Stomach (tissue), 4 donors: ENCODE data around the gene EXOC4.

Source experiments
- EP300 ChIP-seq: sonication (generic); formaldehyde crosslinking; IDR thresholded peaks from one replicate; pipeline ENCODE4 v1.6.1; 2017; ENCODE audit warnings: antibody characterized with exemption
- POLR2AphosphoS5 ChIP-seq, 3 donors: sonication (generic); formaldehyde crosslinking; IDR thresholded peaks; one replicate each; pipeline ENCODE4 v1.6.1; 2016; ENCODE audit warnings: antibody characterized with exemption in 3 of 3
- TF ChIP-seq, protein P1 (sequence below), 7 experiments: fragments of 450-650 bp in 4 of 7; fragments of 200-600 bp in 3 of 7; sonication (generic) in 3 of 7; IDR thresholded peaks; one replicate each; pipeline ENCODE4 v1.5.1; 2016 to 2019; ENCODE audit warnings: antibody characterized with exemption in 7 of 7, control low read depth in 2 of 7, mild to moderate bottlenecking in 1 of 7

DNA sequence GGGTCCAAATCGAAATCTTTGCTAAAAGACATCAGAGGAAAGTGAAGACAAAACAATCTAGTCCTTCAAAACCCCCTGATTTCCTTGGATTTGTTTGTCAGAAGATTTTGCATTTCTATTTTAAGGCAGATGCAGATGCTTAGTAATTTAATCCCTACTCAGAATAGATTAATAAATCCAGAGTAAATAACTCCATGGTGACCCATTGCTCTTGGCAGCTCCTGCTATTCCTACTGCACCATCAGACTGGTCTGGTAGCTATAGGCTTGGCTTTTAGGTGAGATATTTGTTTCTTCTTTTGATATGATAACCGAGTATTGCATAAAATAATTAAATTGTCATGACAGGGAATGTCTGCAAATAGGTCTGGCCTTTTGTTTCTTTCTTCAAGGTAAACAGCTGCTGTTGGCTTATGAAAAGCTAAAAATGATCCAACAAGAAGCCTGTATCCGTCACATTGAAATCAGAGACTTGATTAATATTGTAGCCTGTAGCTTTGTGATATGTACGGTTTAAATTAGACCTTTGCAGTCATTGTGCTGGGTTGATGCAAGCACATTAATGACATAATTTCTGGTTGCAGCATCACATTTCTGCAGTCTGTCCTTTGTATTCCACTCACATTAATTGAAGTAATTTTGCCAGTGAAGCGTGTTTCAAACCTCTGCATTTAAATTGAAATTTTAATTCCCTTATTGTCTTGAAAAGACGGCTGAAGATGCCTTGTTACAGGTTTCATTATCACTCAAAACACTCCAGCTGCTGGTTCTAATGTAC lies 40.7 kb downstream of the EXOC4 start:
- TF ChIP-seq, protein P1, sequence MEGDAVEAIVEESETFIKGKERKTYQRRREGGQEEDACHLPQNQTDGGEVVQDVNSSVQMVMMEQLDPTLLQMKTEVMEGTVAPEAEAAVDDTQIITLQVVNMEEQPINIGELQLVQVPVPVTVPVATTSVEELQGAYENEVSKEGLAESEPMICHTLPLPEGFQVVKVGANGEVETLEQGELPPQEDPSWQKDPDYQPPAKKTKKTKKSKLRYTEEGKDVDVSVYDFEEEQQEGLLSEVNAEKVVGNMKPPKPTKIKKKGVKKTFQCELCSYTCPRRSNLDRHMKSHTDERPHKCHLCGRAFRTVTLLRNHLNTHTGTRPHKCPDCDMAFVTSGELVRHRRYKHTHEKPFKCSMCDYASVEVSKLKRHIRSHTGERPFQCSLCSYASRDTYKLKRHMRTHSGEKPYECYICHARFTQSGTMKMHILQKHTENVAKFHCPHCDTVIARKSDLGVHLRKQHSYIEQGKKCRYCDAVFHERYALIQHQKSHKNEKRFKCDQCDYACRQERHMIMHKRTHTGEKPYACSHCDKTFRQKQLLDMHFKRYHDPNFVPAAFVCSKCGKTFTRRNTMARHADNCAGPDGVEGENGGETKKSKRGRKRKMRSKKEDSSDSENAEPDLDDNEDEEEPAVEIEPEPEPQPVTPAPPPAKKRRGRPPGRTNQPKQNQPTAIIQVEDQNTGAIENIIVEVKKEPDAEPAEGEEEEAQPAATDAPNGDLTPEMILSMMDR (IDR thresholded peaks at IDR 0.05), result no peak
- TF ChIP-seq EP300 (no peak), POLR2AphosphoS5 (IDR thresholded peaks at IDR 0.05) (no peak)
